ENCODE results near the gene NOVA2.

DNA sequence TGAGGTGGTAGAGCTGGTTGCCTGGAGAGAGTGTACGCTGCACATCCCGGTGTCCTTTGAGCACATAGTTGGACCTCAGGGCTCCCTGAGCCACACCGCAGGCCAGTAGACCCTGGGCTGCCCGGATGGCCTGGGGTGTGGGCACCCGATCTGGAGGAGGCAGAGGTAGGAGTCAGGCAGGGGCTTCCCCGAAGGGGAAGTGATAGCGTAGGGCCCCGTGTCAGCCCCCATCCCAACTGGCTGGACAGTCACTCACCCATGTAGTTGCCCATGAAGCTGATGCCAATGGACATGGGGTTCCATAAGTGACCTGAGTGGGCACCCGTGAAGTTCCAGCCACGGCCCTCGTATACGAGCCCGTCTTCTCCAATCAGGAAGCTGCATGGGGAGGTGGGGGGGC, 45.6 kb upstream of the NOVA2 start:
- TF ChIP-seq, protein P1, sequence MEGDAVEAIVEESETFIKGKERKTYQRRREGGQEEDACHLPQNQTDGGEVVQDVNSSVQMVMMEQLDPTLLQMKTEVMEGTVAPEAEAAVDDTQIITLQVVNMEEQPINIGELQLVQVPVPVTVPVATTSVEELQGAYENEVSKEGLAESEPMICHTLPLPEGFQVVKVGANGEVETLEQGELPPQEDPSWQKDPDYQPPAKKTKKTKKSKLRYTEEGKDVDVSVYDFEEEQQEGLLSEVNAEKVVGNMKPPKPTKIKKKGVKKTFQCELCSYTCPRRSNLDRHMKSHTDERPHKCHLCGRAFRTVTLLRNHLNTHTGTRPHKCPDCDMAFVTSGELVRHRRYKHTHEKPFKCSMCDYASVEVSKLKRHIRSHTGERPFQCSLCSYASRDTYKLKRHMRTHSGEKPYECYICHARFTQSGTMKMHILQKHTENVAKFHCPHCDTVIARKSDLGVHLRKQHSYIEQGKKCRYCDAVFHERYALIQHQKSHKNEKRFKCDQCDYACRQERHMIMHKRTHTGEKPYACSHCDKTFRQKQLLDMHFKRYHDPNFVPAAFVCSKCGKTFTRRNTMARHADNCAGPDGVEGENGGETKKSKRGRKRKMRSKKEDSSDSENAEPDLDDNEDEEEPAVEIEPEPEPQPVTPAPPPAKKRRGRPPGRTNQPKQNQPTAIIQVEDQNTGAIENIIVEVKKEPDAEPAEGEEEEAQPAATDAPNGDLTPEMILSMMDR (IDR thresholded peaks at IDR 0.05 in 8 of 11, conservative IDR thresholded peaks at IDR 0.05 in 3 of 11) = no peak
- no peak for TF ChIP-seq POLR2A (IDR thresholded peaks at IDR 0.05)
- no peak for TF ChIP-seq POLR2AphosphoS5 (IDR thresholded peaks at IDR 0.05)
